Mammary epithelial cell (primary cell): ENCODE results near the gene HIBADH.

Source experiments
- CTCF ChIP-seq, 2 donors: IDR thresholded peaks in 1 of 2; conservative IDR thresholded peaks in 1 of 2; 2 replicates each; pipeline ENCODE4 v1.5.1; 2011 to 2012; ENCODE audit warnings: inconsistent platforms in 2 of 2, low read length in 2 of 2, mild to moderate bottlenecking in 2 of 2, control low read depth in 1 of 2, low read depth in 1 of 2; ENCODE audit not compliant: insufficient read depth in 1 of 2; ENCODE audit errors: extremely low read depth in 1 of 2
- EZH2 ChIP-seq: IDR thresholded peaks from 2 replicates; pipeline ENCODE4 v1.6.1; 2012; ENCODE audit warnings: low read length, inconsistent platforms, borderline replicate concordance

- peak; percentile 40 to 60 for TF ChIP-seq CTCF (conservative IDR thresholded peaks at IDR 0.05 in 1 of 2, IDR thresholded peaks at IDR 0.05 in 1 of 2; ENCODE audit: extremely low read depth in 1 of 2, insufficient read depth in 1 of 2, low read depth in 1 of 2, low read length in 2 of 2)
- no peak for TF ChIP-seq EZH2
Observed at GRCh38 chr7:27689591-27690164, 27.0 kb upstream of the HIBADH start.
